HG02852 (cell line): ENCODE measurements around the gene CRHR2.
"Not testable (repeated sequence)": the region's sequence is repeated elsewhere in the genome, so short reads cannot be mapped to it uniquely, and the experiment has no call there.

Experiments used
- ATAC-seq: cut with Tn5 transposase; IDR thresholded peaks from one replicate; pipeline ENCODE4 v1.9.1; 2021; ENCODE audit warnings: mild to moderate bottlenecking, moderate library complexity; ENCODE audit not compliant: unreplicated experiment

CRHR2 gene

DNA sequence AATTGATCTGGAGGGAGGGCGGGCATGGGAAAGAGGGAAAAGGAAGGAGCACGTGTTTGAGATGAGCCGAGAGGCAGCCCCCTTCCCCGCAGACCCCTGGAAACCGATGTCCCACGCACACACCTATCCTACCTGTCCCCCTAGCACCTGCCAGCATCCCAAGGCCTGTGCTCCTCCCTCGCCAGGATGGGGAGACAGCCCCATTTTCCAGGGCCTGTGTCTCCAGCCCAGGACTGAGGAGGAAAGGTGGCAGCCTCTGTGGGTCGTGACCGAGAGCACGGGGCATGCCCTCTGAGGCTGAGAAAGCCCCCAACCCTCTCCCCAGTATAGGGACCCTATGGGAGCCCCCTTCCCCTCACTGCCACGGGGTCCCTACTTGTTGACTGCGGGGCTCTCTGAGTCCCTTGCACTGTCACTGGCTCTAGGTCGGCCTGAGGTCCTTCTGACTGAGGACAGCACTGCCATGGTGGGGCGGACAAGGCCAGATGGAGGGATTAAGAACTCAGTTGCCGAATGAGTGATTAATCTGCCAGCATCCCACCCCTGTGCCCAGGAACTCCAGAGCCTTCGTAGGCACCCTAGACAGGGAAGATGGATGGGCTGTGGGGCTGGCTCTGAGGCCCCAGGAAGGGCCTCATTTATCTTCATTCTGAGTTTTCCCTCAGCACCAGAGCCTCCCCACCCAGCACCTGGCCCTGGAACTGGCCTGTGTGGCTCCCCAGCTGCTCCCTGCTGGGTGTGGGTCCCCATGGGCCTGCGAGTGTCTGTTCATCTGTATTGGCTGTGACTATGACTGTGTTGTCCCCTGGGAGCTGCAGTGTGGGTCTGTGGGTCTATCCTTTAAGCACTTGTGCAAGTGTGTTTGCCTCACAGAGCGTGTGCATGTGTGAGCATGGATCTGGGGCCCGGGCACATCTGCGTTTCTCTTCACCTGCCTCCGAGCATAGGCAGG, 26.0 kb downstream of the CRHR2 start:
- no peak for ATAC-seq

- ATAC-seq: no peak
Observed at GRCh38 chr7:30655096-30655970, 26.9 kb downstream of the CRHR2 start.

DNA sequence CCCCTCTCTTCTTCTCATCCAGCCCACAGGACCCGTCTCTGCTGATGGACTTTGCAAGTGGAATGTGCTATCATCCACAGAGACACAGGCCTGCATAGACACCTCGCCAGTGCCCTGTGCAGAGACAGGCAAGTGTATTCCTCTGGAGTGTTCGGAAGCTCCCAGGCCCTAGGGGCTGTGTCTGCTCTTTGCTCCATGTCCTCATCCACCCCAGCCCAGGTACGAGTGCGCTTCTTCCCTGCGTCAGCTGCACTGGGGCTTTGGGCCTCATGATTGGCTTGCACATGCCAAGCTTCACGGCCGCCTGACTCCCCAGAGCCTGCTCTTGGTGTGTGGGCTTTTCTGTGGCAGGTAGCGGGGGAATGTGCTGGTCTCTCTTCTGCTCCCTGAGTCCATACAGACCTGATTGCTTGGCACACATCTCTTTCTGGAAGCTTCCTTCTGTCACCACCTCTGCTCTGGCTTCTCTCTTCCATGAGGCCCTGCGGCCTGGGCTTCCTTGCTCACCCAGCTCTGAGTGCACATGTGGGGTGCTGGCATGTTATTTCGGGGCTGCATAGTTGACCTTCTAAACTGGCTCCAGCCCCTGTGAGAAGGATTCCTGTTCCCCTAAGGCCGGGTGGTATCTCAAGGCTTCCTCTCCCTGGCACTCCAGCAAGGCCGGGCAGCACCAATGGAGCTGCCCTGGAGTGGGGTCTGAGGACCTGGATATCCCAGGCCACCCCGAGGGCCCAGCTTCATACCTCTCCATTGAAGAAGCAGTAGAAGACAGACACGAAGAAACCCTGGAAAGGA, 27.8 kb downstream of the CRHR2 start:
- ATAC-seq: no peak

DNA sequence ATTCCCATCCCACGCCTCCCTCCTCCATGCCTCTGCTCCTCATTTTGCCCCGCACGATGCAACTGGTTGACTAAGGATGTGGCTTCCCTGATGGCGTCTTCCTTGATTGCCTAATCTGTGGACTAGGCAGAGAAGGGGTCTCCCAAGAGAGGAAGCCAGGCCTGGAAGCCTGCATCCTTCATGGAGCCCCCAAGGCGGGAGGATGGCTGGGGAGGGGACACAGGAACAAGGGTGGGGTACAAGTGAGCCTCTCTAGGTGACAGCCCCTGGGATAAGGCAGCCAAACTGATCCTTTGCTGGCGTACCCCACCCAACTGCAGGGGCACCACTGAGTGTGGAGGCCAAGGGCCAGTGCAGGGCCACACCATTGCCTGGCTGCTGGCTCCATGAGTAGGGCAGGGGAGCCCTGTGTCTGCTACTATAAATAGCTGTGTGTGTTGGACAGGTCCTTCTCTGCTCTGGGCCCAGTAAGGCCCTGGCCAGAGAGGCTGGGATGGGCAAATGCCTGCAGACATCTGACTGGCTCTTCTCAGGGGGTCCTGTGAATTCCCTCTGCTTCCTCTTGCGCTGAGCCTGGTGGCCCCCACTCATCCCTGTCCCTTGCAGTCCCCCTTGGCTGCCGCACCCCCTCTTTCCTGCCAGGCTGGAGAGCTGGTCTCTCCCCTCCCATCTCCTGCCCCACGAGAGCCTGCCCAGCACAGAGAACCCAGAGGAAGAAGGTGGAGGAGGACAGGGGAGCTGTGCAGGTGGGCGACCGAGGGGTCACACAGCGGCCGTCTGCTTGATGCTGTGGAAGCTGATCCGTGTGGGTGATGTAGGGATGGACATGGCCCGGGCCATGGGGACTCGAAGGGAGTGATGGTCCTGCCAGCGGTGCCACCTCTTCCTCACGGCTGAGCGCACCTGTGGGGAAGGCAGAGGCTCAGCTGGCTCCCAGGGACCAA, 29.3 kb downstream of the CRHR2 start:
- ATAC-seq: no peak

GRCh38 chr7:30652132-30652531, 30.1 kb downstream of the CRHR2 start:
- no peak for ATAC-seq

DNA sequence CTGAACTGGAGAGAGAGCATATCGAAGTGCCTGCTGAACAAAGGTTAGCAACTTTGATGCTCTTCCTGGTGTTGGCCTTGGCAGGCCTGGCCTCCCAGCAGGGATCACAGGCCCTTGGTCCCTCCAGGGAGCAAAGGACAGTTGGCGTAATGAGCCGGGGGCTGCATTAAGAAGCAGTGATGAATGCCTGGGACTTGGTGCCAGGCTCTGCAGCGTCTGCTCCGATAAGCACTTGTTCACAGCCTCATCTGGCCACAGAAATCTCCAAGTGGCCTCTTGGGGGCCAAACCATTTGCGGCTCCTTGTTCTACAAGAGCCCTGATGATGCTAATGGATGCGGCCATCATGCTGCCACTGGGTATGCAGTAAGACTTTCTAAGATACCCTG, 31.8 kb downstream of the CRHR2 start:
- ATAC-seq: no peak

DNA sequence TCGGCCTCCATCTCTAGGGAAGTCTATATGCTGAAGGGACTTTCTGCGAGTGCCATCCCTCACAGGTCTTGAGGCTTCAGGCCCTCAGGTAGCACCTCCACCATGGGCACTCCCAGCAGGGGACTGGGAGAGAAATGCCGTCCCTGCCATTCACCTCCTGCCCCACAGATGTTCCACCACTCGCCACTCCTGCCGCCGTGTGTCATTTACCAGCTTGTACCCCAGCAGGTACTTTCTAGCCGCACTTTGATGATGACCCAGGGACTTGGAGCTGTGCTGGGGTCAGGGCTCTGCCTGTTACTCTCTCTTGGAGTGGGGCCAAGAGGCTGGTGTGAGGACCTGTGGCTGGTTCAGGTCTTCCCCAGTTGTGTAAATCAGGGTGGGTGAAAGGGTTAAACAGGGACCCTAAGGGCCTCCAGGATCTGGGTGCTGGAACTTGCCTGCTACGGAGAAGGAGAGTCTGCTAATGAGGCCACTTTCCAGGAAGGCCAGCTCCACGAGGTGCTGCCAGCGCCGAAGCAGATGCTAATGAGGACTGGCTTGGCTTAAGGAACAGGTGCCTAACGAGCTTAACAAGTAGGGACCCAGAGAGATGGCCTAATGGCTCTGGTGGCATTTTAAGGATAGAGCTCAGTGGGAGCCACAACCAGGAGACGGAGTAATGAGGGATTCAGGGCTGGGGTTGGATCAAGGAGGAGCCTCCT, 32.4 kb downstream of the CRHR2 start:
- ATAC-seq: no peak

GRCh38 chr7:30648744-30649540, 33.3 kb downstream of the CRHR2 start:
- ATAC-seq: no peak

- no peak for ATAC-seq
Observed at GRCh38 chr7:30647589-30648364, 34.5 kb downstream of the CRHR2 start.

DNA sequence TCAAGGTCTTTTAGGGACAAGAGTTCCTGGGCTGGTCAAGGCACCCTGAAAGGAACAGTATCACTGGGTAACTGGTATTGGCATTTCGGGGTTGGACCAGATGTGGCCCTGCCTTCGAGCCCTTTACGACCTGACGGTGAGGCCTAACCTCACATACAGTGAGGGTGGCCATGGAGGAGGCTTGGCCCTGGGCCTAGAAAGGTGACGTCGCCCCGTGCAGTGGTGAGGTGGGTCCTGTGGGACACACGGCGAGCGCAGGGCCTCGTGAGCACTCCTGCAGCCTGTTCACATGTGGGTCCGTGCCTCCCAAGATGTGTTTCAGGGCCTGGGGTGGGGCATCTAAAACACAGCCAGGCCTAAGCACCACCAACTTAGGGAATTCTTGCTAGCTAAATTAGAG, 36.1 kb downstream of the CRHR2 start:
- no peak for ATAC-seq

- no peak for ATAC-seq
Observed at GRCh38 chr7:30645661-30646060, 36.6 kb downstream of the CRHR2 start.

DNA sequence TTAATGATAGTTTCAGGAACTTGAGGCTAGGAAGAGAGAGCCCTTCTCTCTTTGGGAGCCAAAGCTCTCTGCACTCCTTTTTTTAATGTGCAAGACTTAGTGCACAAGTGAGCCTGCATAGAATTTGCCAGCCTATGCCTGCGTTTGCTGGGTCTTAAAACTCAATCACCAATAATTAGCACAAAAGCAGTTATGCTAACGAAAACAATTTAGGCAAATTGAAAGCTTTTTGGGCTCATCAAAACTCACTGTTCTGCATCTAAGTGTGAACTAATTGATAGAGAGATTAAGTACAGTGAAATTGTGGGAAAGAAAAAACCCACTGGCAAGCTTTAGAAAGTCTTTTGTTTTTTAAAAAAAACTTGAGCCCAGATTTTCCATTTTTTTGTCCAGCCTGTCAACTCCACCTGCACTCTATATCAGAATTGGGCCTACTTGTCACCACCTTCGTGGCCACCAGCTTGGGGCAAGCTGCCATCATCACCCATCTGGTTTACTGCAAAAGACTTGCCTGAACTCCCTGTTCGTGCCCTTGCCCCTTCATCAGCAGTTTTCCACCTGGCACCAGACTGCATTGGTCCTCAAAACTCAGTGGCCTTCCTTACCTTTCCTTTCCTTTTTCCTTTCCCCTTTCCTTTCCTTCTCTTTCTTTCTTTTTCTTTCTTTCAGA, 37.8 kb downstream of the CRHR2 start:
- ATAC-seq: no peak

- ATAC-seq: no peak
Observed at GRCh38 chr7:30642789-30643188, 39.5 kb downstream of the CRHR2 start.

DNA sequence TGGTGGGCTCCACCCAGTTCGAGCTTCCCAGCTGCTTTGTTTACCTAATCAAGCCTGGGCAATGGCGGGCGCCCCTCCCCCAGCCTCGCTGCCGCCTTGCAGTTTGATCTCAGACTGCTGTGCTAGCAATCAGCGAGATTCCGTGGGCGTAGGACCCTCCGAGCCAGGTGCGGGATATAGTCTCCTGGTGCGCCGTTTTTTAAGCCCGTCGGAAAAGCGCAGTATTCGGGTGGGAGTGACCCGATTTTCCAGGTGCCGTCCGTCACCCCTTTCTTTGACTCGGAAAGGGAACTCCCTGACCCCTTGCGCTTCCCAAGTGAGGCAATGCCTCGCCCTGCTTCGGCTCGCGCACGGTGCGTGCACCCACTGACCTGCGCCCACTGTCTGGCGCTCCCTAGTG, 39.9 kb downstream of the CRHR2 start:
- ATAC-seq: not testable (repeated sequence)

DNA sequence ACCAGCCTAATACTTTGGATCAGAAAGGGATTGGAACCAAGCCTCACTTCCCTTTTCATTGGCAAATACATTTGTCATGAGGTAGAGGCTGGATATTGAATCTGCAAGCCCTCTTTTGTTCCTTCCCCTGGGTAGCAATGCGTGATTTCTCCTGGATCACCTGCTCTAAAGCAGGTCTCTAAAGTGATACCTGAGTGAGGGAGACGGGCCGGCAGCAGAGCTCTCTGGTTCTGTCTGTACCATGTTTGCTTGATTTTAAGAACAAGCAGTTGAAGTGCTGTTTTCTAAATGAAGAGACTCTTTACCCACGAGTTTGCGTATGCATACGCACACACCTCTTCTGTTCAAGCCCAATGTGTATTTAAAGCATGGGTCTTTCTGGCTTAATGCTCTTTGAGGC, 46.5 kb downstream of the CRHR2 start:
- ATAC-seq: no peak

- no peak for ATAC-seq
Observed at GRCh38 chr7:30634634-30635201, 47.5 kb downstream of the CRHR2 start.

DNA sequence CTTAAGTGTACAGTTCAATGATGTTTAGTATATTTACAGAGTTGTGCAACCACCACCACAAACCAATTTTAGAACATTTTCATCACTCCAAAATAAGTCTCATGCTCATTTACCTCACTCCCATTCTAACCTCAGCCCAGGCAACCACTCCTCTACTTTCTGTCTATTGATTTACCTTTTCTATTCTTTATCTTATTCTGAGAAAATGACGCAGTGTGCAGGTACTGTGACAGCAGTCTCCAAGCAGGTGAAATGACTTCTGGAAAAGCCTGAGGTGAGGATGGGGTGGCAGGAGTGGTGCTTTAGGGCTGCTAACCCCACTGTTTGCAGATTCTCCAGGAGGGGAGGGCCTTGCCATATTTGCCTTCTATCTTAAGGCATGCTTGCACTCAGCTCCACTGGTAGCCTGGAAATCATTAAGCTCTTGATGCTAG, 48.0 kb downstream of the CRHR2 start:
- ATAC-seq: peak; percentile 54
